WTC11 (cell line): ENCODE results near the gene MYL12B. TPM values are rescaled to one million over a fixed set of nuclear protein-coding genes. Genes with fewer than 3 reads are reported as not detected.

Experiments used
- ETV6 ChIP-seq: sonication (generic); formaldehyde crosslinking; IDR thresholded peaks from 2 replicates; pipeline ENCODE4 v1.8.1; 2022; ENCODE audit warnings: mild to moderate bottlenecking, missing genetic modification reagents
- GTF2I ChIP-seq: fragments of 250-450 bp; sonication (Bioruptor Pico); conservative IDR thresholded peaks from 2 replicates; pipeline ENCODE4 v1.4.0; 2021; ENCODE audit warnings: mild to moderate bottlenecking
- JAZF1 ChIP-seq: fragments of 250-450 bp; sonication (Bioruptor Pico); IDR thresholded peaks from 2 replicates; pipeline ENCODE4 v1.9.0; 2021; ENCODE audit warnings: moderate library complexity, mild to moderate bottlenecking, inconsistent platforms
- OVOL2 ChIP-seq: fragments of 250-450 bp; sonication (Bioruptor Pico); IDR thresholded peaks from 2 replicates; pipeline ENCODE4 v1.9.0; 2021; ENCODE audit warnings: mild to moderate bottlenecking, borderline replicate concordance
- SP1 ChIP-seq: sonication (generic); formaldehyde crosslinking; conservative IDR thresholded peaks from 2 replicates; pipeline ENCODE4 v1.8.1; 2022; ENCODE audit warnings: missing genetic modification reagents
- ZNF232 ChIP-seq: sonication (generic); formaldehyde crosslinking; IDR thresholded peaks from 2 replicates; pipeline ENCODE4 v1.8.0; 2022; ENCODE audit warnings: mild to moderate bottlenecking, missing genetic modification reagents
- ZNF263 ChIP-seq: sonication (generic); formaldehyde crosslinking; IDR thresholded peaks from 2 replicates; pipeline ENCODE4 v1.8.1; 2022; ENCODE audit warnings: low read depth, mild to moderate bottlenecking, moderate library complexity, missing genetic modification reagents
- ZNF423 ChIP-seq: fragments of 250-450 bp; sonication (Bioruptor Pico); IDR thresholded peaks from 2 replicates; pipeline ENCODE4 v2.1.2; 2022; ENCODE audit warnings: mild to moderate bottlenecking, moderate library complexity
- total RNA-seq: library from RNA; stranded (reverse); gene quantifications from 3 replicates; pipeline ENCODE4 v1.2.3, GENCODE V29; 2021
- TF ChIP-seq, protein P1 (sequence below): sonication (generic); formaldehyde crosslinking; IDR thresholded peaks from 2 replicates; pipeline ENCODE4 v1.8.0; 2023; ENCODE audit warnings: missing genetic modification reagents, mild to moderate bottlenecking, borderline replicate concordance
- TF ChIP-seq, protein P2 (sequence below): sonication (generic); formaldehyde crosslinking; IDR thresholded peaks from 2 replicates; pipeline ENCODE4 v1.8.1; 2022; ENCODE audit warnings: mild to moderate bottlenecking, moderate library complexity, missing genetic modification reagents
- TF ChIP-seq, protein P3 (sequence below): sonication (generic); formaldehyde crosslinking; IDR thresholded peaks from 2 replicates; pipeline ENCODE4 v1.8.0; 2023; ENCODE audit warnings: mild to moderate bottlenecking, missing genetic modification reagents
- TF ChIP-seq, protein P4 (sequence below): fragments of 250-450 bp; sonication (Bioruptor Pico); IDR thresholded peaks from 2 replicates; pipeline ENCODE4 v1.9.0; 2021; ENCODE audit warnings: mild to moderate bottlenecking
- TF ChIP-seq, protein P5 (sequence below): sonication (generic); formaldehyde crosslinking; IDR thresholded peaks from 2 replicates; pipeline ENCODE4 v1.8.0; 2022; ENCODE audit warnings: mild to moderate bottlenecking, missing genetic modification reagents
- TF ChIP-seq, protein P6 (sequence below): sonication (generic); formaldehyde crosslinking; IDR thresholded peaks from 2 replicates; pipeline ENCODE4 v1.8.1; 2023; ENCODE audit warnings: mild to moderate bottlenecking, missing genetic modification reagents, moderate library complexity
- TF ChIP-seq, protein P7 (sequence below): sonication (generic); formaldehyde crosslinking; IDR thresholded peaks from 2 replicates; pipeline ENCODE4 v1.8.0; 2023; ENCODE audit warnings: missing genetic modification reagents
- TF ChIP-seq, protein P8 (sequence below): sonication (generic); formaldehyde crosslinking; conservative IDR thresholded peaks from 2 replicates; pipeline ENCODE4 v1.8.1; 2023; ENCODE audit warnings: mild to moderate bottlenecking, low read depth, missing genetic modification reagents, moderate library complexity

Gene MYL12B
- total RNA-seq, 1 experiment from 2014 or later = 173 TPM

DNA sequence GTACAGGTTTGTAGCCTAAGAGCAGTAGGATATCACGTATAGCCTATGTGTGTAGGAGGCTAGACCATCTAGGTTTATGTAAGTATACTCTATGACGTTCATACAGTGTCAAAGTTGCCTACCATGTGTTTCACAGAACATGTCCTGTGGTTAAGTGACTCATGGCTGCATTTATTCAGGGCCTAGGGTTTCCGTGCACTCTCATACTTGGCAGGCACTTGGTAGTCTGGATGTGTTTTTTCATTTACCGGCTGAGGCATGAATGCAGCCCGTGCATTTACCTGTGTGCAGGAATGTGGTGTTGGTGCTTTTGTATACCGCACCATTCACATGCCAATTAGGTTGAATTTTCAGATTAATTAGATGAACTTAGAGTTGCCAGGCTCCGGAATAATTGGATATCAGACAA is 43.4 kb downstream of the MYL12B start (continued):
- TF ChIP-seq, protein P1, sequence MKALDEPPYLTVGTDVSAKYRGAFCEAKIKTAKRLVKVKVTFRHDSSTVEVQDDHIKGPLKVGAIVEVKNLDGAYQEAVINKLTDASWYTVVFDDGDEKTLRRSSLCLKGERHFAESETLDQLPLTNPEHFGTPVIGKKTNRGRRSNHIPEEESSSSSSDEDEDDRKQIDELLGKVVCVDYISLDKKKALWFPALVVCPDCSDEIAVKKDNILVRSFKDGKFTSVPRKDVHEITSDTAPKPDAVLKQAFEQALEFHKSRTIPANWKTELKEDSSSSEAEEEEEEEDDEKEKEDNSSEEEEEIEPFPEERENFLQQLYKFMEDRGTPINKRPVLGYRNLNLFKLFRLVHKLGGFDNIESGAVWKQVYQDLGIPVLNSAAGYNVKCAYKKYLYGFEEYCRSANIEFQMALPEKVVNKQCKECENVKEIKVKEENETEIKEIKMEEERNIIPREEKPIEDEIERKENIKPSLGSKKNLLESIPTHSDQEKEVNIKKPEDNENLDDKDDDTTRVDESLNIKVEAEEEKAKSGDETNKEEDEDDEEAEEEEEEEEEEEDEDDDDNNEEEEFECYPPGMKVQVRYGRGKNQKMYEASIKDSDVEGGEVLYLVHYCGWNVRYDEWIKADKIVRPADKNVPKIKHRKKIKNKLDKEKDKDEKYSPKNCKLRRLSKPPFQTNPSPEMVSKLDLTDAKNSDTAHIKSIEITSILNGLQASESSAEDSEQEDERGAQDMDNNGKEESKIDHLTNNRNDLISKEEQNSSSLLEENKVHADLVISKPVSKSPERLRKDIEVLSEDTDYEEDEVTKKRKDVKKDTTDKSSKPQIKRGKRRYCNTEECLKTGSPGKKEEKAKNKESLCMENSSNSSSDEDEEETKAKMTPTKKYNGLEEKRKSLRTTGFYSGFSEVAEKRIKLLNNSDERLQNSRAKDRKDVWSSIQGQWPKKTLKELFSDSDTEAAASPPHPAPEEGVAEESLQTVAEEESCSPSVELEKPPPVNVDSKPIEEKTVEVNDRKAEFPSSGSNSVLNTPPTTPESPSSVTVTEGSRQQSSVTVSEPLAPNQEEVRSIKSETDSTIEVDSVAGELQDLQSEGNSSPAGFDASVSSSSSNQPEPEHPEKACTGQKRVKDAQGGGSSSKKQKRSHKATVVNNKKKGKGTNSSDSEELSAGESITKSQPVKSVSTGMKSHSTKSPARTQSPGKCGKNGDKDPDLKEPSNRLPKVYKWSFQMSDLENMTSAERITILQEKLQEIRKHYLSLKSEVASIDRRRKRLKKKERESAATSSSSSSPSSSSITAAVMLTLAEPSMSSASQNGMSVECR (CRISPR knock-in tag) = no peak
- no peak for TF ChIP-seq ETV6 (CRISPR knock-in tag)
- TF ChIP-seq JAZF1 (CRISPR knock-in tag) = no peak
- TF ChIP-seq ZNF423 = no peak
- TF ChIP-seq, protein P2, sequence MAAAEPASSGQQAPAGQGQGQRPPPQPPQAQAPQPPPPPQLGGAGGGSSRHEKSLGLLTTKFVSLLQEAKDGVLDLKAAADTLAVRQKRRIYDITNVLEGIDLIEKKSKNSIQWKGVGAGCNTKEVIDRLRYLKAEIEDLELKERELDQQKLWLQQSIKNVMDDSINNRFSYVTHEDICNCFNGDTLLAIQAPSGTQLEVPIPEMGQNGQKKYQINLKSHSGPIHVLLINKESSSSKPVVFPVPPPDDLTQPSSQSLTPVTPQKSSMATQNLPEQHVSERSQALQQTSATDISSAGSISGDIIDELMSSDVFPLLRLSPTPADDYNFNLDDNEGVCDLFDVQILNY = no peak
- TF ChIP-seq, protein P3, sequence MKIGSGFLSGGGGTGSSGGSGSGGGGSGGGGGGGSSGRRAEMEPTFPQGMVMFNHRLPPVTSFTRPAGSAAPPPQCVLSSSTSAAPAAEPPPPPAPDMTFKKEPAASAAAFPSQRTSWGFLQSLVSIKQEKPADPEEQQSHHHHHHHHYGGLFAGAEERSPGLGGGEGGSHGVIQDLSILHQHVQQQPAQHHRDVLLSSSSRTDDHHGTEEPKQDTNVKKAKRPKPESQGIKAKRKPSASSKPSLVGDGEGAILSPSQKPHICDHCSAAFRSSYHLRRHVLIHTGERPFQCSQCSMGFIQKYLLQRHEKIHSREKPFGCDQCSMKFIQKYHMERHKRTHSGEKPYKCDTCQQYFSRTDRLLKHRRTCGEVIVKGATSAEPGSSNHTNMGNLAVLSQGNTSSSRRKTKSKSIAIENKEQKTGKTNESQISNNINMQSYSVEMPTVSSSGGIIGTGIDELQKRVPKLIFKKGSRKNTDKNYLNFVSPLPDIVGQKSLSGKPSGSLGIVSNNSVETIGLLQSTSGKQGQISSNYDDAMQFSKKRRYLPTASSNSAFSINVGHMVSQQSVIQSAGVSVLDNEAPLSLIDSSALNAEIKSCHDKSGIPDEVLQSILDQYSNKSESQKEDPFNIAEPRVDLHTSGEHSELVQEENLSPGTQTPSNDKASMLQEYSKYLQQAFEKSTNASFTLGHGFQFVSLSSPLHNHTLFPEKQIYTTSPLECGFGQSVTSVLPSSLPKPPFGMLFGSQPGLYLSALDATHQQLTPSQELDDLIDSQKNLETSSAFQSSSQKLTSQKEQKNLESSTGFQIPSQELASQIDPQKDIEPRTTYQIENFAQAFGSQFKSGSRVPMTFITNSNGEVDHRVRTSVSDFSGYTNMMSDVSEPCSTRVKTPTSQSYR (CRISPR knock-in tag) = no peak
- TF ChIP-seq GTF2I = no peak
- no peak for TF ChIP-seq SP1 (CRISPR knock-in tag)
- TF ChIP-seq, protein P4, sequence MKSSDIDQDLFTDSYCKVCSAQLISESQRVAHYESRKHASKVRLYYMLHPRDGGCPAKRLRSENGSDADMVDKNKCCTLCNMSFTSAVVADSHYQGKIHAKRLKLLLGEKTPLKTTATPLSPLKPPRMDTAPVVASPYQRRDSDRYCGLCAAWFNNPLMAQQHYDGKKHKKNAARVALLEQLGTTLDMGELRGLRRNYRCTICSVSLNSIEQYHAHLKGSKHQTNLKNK (CRISPR knock-in tag) = no peak
- TF ChIP-seq ZNF263 (CRISPR knock-in tag) = no peak
- no peak for TF ChIP-seq ZNF232 (CRISPR knock-in tag)
- TF ChIP-seq, protein P5, sequence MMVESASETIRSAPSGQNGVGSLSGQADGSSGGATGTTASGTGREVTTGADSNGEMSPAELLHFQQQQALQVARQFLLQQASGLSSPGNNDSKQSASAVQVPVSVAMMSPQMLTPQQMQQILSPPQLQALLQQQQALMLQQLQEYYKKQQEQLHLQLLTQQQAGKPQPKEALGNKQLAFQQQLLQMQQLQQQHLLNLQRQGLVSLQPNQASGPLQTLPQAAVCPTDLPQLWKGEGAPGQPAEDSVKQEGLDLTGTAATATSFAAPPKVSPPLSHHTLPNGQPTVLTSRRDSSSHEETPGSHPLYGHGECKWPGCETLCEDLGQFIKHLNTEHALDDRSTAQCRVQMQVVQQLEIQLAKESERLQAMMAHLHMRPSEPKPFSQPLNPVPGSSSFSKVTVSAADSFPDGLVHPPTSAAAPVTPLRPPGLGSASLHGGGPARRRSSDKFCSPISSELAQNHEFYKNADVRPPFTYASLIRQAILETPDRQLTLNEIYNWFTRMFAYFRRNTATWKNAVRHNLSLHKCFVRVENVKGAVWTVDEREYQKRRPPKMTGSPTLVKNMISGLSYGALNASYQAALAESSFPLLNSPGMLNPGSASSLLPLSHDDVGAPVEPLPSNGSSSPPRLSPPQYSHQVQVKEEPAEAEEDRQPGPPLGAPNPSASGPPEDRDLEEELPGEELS (CRISPR knock-in tag) = no peak
- no peak for TF ChIP-seq OVOL2 (CRISPR knock-in tag)
- TF ChIP-seq, protein P6, sequence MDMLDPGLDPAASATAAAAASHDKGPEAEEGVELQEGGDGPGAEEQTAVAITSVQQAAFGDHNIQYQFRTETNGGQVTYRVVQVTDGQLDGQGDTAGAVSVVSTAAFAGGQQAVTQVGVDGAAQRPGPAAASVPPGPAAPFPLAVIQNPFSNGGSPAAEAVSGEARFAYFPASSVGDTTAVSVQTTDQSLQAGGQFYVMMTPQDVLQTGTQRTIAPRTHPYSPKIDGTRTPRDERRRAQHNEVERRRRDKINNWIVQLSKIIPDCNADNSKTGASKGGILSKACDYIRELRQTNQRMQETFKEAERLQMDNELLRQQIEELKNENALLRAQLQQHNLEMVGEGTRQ (CRISPR knock-in tag) = no peak
- TF ChIP-seq, protein P7, sequence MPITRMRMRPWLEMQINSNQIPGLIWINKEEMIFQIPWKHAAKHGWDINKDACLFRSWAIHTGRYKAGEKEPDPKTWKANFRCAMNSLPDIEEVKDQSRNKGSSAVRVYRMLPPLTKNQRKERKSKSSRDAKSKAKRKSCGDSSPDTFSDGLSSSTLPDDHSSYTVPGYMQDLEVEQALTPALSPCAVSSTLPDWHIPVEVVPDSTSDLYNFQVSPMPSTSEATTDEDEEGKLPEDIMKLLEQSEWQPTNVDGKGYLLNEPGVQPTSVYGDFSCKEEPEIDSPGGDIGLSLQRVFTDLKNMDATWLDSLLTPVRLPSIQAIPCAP (CRISPR knock-in tag) = no peak
- TF ChIP-seq, protein P8, sequence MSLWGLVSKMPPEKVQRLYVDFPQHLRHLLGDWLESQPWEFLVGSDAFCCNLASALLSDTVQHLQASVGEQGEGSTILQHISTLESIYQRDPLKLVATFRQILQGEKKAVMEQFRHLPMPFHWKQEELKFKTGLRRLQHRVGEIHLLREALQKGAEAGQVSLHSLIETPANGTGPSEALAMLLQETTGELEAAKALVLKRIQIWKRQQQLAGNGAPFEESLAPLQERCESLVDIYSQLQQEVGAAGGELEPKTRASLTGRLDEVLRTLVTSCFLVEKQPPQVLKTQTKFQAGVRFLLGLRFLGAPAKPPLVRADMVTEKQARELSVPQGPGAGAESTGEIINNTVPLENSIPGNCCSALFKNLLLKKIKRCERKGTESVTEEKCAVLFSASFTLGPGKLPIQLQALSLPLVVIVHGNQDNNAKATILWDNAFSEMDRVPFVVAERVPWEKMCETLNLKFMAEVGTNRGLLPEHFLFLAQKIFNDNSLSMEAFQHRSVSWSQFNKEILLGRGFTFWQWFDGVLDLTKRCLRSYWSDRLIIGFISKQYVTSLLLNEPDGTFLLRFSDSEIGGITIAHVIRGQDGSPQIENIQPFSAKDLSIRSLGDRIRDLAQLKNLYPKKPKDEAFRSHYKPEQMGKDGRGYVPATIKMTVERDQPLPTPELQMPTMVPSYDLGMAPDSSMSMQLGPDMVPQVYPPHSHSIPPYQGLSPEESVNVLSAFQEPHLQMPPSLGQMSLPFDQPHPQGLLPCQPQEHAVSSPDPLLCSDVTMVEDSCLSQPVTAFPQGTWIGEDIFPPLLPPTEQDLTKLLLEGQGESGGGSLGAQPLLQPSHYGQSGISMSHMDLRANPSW (CRISPR knock-in tag) = no peak
